M059J (cell line): ENCODE measurements around the gene TSKS. TPM values are rescaled to one million over a fixed set of nuclear protein-coding genes. Genes with fewer than 3 reads are reported as not detected.

Experiments
- DNase-seq: peaks from one replicate; pipeline ENCODE4 v3.0.0-alpha.2; 2012; ENCODE audit warnings: low read depth
- total RNA-seq: library from RNA; depleted of rRNA; stranded (reverse); fragments of >200 nt; shearing (Covaris generic); gene quantifications from 2 replicates; pipeline ENCODE4 v1.2.3, GENCODE V29; 2014

Gene TSKS
- total RNA-seq, 1 experiment from 2014 or later = not detected

DNA sequence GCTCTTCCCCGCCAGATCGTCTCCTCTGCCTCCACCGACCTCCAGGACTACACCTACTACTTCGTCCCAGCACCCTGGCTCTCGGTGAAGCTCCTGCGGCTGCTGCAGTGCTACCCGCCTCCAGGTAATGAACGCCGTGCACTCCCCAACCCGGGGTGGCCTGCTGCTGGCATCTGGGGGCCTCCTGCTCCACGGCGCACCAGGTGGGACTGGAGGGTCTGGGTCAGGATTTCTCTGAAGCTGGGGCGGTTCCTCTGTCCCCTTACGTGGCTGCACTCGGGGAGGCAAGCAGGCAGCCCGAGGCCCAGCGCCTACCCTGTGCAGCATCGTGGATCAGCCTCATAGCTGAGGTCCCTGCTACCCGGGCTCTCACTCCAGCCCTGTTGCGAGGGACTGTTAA, 32.5 kb upstream of the TSKS start:
- DNase-seq = no peak

DNA sequence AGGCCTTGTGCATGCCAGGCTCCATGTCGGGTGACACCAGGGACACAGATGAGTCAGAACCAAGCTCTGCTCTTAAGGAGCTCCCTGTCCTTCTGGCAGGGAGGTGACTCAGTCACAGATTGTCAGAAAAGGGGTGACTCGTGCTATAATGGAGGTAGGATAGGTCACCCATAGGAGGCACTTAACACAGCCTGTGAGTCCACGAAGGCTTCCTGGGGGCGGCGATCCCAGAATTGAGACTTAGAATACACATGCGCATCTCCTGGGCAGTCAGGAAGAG, 30.4 kb upstream of the TSKS start:
- DNase-seq = peak; percentile 88

DNA sequence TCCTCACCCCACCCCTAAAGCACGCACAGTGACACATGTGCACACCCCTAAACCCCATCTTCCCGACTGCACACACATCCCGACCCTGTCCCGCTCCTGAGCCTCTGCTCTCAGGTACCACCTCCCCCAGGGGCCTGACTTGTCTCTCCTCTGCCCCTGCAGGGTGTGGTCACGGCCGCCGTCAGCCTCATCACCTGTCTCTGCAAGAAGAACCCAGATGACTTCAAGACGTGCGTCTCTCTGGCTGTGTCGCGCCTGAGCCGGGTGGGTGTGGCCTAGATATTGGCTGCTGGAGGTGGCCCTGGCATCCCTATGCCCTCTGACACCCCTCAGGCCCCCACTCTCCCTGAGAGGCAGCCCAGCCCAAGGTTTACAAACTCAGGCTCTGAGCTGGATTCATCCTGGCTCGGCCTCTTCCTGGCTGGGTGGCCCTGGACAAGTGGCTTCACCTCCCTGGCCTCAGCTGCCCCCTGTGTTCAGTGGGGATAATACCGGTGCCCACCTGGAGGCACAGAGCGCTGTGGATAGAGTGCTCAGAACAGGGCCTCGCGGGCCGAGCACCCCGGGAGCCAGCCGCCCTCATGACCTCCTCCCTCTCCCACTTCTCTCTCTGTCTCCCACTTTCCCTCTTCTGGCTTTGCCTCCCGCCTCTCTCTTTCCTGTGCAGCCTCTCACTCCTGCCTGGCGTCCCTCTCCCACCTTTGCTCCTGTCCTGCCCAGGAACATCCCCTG, 29.9 kb upstream of the TSKS start:
- DNase-seq = no peak

- DNase-seq = no peak
These were observed 28.8 kb upstream of the TSKS start for GRCh38 chr19:49791776-49792445.

DNA sequence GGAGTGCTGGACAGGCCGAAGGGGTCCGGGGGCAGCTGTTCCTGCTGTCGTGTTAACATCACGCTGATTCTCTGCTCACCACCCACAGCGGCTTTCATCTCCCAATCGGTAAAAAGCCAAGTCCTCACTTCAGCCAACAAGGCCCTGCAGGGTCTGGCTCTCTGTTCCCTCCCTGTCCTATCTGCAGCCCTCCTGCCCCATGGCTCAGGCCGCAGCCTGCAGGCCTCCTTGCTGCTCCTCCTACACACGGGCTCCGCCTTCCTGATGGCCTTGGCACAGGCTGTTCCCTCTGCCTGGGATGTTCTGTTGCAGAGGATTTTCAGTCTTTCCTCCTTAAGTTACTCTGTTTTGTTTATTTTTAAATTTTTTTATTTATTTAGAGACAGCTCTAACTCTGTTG, 27.8 kb upstream of the TSKS start:
- DNase-seq = no peak

GRCh38 chr19:49788857-49789256, 25.8 kb upstream of the TSKS start:
- no peak for DNase-seq

- DNase-seq = no peak
These were observed 24.6 kb upstream of the TSKS start for GRCh38 chr19:49787746-49788145.

- DNase-seq = peak; percentile 38
These were observed 23.3 kb upstream of the TSKS start for GRCh38 chr19:49786376-49786820.

GRCh38 chr19:49782515-49782914, 19.4 kb upstream of the TSKS start:
- no peak for DNase-seq

- no peak for DNase-seq
These were observed 18.3 kb upstream of the TSKS start for GRCh38 chr19:49781394-49781793.

DNA sequence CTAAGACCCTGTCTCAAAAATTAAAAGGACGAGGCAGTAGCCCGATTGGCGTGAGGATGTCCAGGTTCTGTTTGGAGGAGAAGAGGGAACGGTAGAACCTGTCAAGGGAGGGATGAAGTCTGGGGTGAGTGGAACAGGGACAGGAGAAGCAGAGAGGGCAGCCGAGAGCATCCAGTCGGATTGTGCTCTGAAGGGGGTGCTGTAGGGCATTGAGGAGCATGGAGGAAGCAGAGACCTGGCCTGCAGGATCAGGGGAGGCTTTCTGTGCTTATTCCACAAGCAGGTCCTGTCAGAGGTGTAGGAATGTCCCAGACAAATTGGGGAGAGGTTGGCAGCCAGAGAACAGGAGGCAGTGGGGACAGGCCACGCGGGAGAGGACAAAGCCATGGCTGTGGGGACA, 17.8 kb upstream of the TSKS start:
- DNase-seq = no peak

DNA sequence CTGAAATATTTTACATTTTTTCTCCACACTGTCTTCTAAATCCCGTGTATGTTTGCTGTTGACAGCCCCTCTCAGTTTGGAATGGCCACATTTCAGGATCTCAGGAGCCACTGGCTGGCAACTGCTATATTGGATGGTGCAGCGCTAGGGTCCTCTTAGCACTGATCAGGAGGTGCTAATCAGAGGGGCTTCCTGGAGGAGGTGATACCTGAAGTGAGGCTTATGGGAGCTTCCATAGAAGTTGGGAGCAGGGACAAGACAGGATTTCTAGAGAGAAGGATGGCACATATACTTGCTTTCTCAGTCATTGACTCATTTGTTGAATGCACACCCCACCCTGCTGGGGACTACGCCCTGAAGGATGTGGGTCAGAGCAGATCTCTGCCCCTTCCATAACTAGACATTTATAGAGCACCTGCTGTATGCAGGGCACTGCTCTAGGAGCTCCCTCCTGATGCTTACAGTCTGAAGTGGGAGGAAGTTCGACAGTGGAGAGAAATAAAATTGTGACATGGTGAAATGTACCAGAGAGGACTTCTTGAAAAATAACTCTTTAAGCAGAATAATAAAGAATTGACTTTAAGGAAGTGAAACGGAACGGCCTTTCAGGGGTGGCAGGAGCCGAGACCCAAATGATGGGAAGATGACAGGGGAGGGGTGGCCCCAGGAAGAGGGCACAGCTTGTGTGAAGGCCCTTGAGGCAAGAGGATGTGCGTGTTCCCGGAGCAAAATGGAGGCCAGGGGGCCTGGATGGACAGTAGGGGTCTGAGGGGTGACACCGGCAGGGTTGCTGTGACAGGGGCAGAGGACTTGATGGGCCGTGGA, 16.8 kb upstream of the TSKS start:
- no peak for DNase-seq

DNA sequence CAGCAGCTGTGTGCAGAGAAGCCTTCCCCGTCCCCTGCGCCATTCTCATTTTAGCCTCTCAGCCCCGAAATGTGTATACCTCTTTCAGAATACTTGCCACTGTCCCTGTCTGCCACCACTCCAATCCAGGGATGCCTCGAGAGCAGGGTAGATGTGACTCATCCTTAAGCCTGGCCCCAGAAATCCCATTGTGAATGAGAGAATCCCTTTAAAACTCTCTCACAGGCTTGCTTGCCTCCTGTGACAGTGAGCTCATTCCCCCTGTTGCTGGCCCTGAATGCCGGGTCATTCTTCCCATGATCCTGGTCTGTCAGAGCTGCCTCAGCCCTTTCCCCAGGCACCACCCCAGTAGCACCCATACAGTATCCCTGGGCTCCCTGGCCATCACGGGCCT, 13.3 kb upstream of the TSKS start:
- no peak for DNase-seq

- no peak for DNase-seq
These were observed 12.8 kb upstream of the TSKS start for GRCh38 chr19:49775742-49776370.

- no peak for DNase-seq
These were observed 11.9 kb upstream of the TSKS start for GRCh38 chr19:49774969-49775368.

DNA sequence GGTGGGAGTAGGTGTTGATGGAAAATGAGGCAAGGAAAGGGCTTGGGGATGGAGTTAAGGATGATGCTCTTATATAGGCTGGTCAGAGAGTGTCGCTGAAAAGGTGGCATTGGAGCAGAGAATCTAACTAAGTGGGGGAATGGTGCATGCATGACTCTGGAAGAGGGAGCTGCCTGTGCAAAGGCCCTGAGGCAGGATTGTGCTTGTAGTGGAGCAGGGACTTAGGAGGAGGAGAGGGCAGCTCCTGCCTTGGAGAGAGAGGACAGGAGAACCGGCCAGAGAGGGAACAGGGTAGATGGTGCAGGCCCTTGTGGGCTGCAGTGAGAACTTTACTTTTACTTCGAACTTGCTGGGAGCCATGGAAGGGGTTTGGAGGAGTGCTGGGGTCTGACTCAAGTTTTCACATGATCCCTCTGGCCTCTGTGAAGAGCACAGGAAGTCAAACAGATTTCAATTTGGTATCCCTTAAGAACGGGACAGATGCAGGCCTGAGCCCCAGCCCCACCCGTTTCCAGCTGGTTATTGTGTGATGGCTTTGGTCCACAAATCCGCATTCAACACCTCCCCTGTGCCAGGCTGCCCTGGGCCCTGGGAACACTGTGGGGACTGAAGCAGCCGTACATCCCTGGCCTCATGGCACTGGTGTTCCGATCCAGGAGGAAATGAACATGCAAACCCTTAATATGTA, 10.7 kb upstream of the TSKS start:
- DNase-seq = no peak

DNA sequence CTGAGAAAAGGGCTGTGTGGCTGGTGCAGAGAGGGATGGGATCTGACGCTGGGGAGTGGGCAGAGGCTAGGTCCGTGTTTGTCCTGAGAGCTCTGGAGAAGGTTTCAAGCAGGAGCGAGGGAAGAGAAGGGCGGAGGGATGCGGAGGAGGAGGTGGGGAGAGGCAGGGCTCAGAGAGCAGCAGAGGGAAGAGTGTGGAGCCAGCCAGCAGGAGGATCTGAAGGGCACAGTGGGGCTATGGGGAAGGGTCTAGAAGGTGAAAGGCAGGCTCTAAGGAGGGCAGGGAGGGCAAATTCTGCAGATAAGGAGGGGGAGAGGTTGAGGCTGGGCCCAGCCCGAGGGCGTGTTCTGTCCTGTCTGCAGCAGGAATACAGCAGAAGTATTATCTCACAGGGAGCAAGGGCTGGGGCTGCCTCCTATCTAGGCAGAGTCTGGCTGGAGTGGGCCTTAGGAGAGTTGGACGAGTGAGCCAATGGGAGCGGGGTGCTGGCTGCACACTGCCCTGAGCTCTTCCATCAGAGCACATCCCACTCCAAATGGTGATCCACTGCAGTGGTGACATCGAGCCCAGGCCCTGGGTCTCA, 9.8 kb upstream of the TSKS start:
- DNase-seq = no peak

DNA sequence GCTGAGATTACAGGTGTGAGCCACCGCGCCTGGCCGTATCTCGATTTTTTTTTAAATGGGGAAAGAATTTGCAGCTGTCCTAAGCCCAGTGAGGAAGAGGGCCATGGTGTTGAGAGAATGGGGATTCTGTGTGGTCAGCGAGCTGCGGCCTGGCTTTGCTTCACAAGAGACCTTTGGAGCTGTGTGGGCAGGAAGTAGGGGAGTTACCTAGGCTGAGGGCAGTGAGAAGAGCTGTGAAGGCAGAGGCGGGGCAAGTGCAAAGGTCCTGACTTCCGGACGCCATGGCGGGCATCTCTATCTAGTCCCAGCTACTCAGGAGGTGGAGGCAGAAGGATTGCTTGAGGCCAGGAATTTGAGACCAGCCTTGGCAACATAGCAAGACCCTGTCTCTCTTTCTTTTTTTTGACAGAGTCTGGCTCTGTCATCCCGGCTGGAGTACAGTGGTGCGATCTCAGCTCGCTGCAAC, 8.6 kb upstream of the TSKS start:
- no peak for DNase-seq

GRCh38 chr19:49770529-49770928, 7.4 kb upstream of the TSKS start:
- no peak for DNase-seq

- no peak for DNase-seq
These were observed 5.0 kb upstream of the TSKS start for GRCh38 chr19:49767967-49768581.

DNA sequence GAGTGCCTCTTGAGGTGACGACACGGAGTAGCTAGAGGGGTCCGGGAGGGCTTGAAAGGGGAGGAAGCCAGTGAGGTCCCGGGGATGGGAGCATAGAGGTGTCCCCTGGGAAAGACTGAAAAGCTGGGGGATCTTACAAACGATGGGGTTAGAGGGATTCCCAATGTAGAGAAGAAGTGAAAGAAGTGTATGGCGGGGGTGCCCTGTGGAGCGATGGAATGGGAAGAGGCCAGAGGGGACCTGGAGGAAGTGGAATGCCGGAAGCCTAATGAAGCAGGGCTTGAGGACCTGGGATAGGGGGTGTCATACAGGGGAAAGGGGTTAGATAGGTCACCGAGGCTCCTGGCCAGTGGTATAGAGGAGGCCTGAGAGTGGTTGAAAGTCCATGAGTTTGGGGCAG, 4.3 kb upstream of the TSKS start:
- peak; percentile 37 for DNase-seq
